ENCODE measurements around the gene PCDHA8.
"Not testable (repeated sequence)": the region's sequence is repeated elsewhere in the genome, so short reads cannot be mapped to it uniquely, and the experiment has no call there.

Gene PCDHA8

GRCh38 chr5:140840978-140841962, at the start of gene PCDHA8:
PCDHA8 (plus strand) TSS chr5:140841187; CDS start chr5:140841322, 135 bp downstream.
- H3K36me3 ChIP-seq (ENCODE audit: control insufficient read depth, insufficient read depth, low read length, severe bottlenecking): no peaks in the 10 kb centered on the region
- no peaks in the 10 kb centered on the region for H3K4me1 ChIP-seq (ENCODE audit: control insufficient read depth, insufficient read depth, low read length)
- peak; percentile 4 for DNase-seq (ENCODE audit: low read depth)
- H3K4me3 ChIP-seq (ENCODE audit: low read length): no peak within 1 kb of the TSS
- H3K9me3 ChIP-seq (ENCODE audit: control insufficient read depth, low read length): peaks cover 4% of the 10 kb centered on the region
- H3K27me3 ChIP-seq (replicated peaks; ENCODE audit: control insufficient read depth, insufficient read depth, low read length): no peaks in the 10 kb centered on the region
- no peak within 1 kb of the TSS for H3K9ac ChIP-seq (ENCODE audit: low read length)

- no peaks in the 10 kb centered on the region for H3K4me1 ChIP-seq (ENCODE audit: control insufficient read depth, insufficient read depth, low read length)
- no peak within 1 kb of the TSS for H3K9ac ChIP-seq (ENCODE audit: low read length)
- no peaks in the 10 kb centered on the region for H3K27me3 ChIP-seq (replicated peaks; ENCODE audit: control insufficient read depth, insufficient read depth, low read length)
- no peaks in the 10 kb centered on the region for H3K36me3 ChIP-seq (ENCODE audit: control insufficient read depth, insufficient read depth, low read length, severe bottlenecking)
- no peak within 1 kb of the TSS for H3K4me3 ChIP-seq (ENCODE audit: low read length)
- H3K9me3 ChIP-seq (ENCODE audit: control insufficient read depth, low read length): peaks cover 60% of the 10 kb centered on the region
- DNase-seq (ENCODE audit: low read depth): peak; percentile 40
Measured at GRCh38 chr5:140794595-140795258, 46.3 kb upstream of the PCDHA8 start, which contains the start of gene PCDHA2. PCDHA2 (plus strand) TSS chr5:140794852.

GRCh38 chr5:140795259-140795641, 45.7 kb upstream of the PCDHA8 start:
- H3K27me3 ChIP-seq (replicated peaks; ENCODE audit: control insufficient read depth, insufficient read depth, low read length): no peaks in the 10 kb centered on the region
- peak; percentile 27 for DNase-seq (ENCODE audit: low read depth)
- H3K36me3 ChIP-seq (ENCODE audit: control insufficient read depth, insufficient read depth, low read length, severe bottlenecking): no peaks in the 10 kb centered on the region
- no peak overlapping the region for H3K4me3 ChIP-seq (ENCODE audit: low read length)
- peaks cover 54% of the 10 kb centered on the region for H3K9me3 ChIP-seq (ENCODE audit: control insufficient read depth, low read length)
- H3K9ac ChIP-seq (ENCODE audit: low read length): no peak overlapping the region
- no peaks in the 10 kb centered on the region for H3K4me1 ChIP-seq (ENCODE audit: control insufficient read depth, insufficient read depth, low read length)

GRCh38 chr5:140796072-140796717, 44.8 kb upstream of the PCDHA8 start:
- not testable (repeated sequence) for H3K27me3 ChIP-seq (replicated peaks; ENCODE audit: control insufficient read depth, insufficient read depth, low read length); H3K9ac ChIP-seq (ENCODE audit: low read length); DNase-seq (ENCODE audit: low read depth); H3K36me3 ChIP-seq (ENCODE audit: control insufficient read depth, insufficient read depth, low read length, severe bottlenecking); H3K4me1 ChIP-seq (ENCODE audit: control insufficient read depth, insufficient read depth, low read length); H3K4me3 ChIP-seq (ENCODE audit: low read length)
- peaks cover 54% of the 10 kb centered on the region for H3K9me3 ChIP-seq (ENCODE audit: control insufficient read depth, low read length)

GRCh38 chr5:140796718-140797095, 44.3 kb upstream of the PCDHA8 start:
- DNase-seq (ENCODE audit: low read depth): no peak
- no peaks in the 10 kb centered on the region for H3K36me3 ChIP-seq (ENCODE audit: control insufficient read depth, insufficient read depth, low read length, severe bottlenecking)
- H3K9ac ChIP-seq (ENCODE audit: low read length): no peak overlapping the region
- H3K4me1 ChIP-seq (ENCODE audit: control insufficient read depth, insufficient read depth, low read length): no peaks in the 10 kb centered on the region
- peaks cover 56% of the 10 kb centered on the region for H3K9me3 ChIP-seq (ENCODE audit: control insufficient read depth, low read length)
- H3K27me3 ChIP-seq (replicated peaks; ENCODE audit: control insufficient read depth, insufficient read depth, low read length): no peaks in the 10 kb centered on the region
- H3K4me3 ChIP-seq (ENCODE audit: low read length): no peak overlapping the region

GRCh38 chr5:140800816-140801493, 40.0 kb upstream of the PCDHA8 start, which contains the start of gene PCDHA3:
PCDHA3 (plus strand) TSS chr5:140801057.
- Histone ChIP-seq H3K4me1 (ENCODE audit: control insufficient read depth, insufficient read depth, low read length) (no peaks in the 10 kb centered on the region), H3K27me3 (replicated peaks; ENCODE audit: control insufficient read depth, insufficient read depth, low read length) (no peaks in the 10 kb centered on the region), H3K9ac (ENCODE audit: low read length) (no peak within 1 kb of the TSS), H3K9me3 (ENCODE audit: control insufficient read depth, low read length) (peaks cover 33% of the 10 kb centered on the region), H3K4me3 (ENCODE audit: low read length) (peak within 1 kb of the TSS; percentile 69), H3K36me3 (ENCODE audit: control insufficient read depth, insufficient read depth, low read length, severe bottlenecking) (no peaks in the 10 kb centered on the region)
- DNase-seq (ENCODE audit: low read depth): peak; percentile 2

- Histone ChIP-seq H3K9ac (ENCODE audit: low read length) (no peak overlapping the region), H3K27me3 (replicated peaks; ENCODE audit: control insufficient read depth, insufficient read depth, low read length) (no peaks in the 10 kb centered on the region), H3K4me3 (ENCODE audit: low read length) (peak overlapping the region; percentile 69), H3K4me1 (ENCODE audit: control insufficient read depth, insufficient read depth, low read length) (no peaks in the 10 kb centered on the region), H3K36me3 (ENCODE audit: control insufficient read depth, insufficient read depth, low read length, severe bottlenecking) (no peaks in the 10 kb centered on the region), H3K9me3 (ENCODE audit: control insufficient read depth, low read length) (peaks cover 31% of the 10 kb centered on the region)
- no peak for DNase-seq (ENCODE audit: low read depth)
Measured at GRCh38 chr5:140801494-140801841, 39.5 kb upstream of the PCDHA8 start.

- H3K9ac ChIP-seq (ENCODE audit: low read length); H3K4me1 ChIP-seq (ENCODE audit: control insufficient read depth, insufficient read depth, low read length); DNase-seq (ENCODE audit: low read depth); H3K4me3 ChIP-seq (ENCODE audit: low read length); H3K27me3 ChIP-seq (replicated peaks; ENCODE audit: control insufficient read depth, insufficient read depth, low read length); H3K36me3 ChIP-seq (ENCODE audit: control insufficient read depth, insufficient read depth, low read length, severe bottlenecking): not testable (repeated sequence)
- peaks cover 33% of the 10 kb centered on the region for H3K9me3 ChIP-seq (ENCODE audit: control insufficient read depth, low read length)
Measured at GRCh38 chr5:140802381-140802780, 38.6 kb upstream of the PCDHA8 start.

- Histone ChIP-seq H3K4me1 (ENCODE audit: control insufficient read depth, insufficient read depth, low read length) (no peaks in the 10 kb centered on the region), H3K27me3 (replicated peaks; ENCODE audit: control insufficient read depth, insufficient read depth, low read length) (no peaks in the 10 kb centered on the region), H3K9ac (ENCODE audit: low read length) (no peak overlapping the region), H3K4me3 (ENCODE audit: low read length) (no peak overlapping the region), H3K9me3 (ENCODE audit: control insufficient read depth, low read length) (peaks cover 33% of the 10 kb centered on the region), H3K36me3 (ENCODE audit: control insufficient read depth, insufficient read depth, low read length, severe bottlenecking) (no peaks in the 10 kb centered on the region)
- no peak for DNase-seq (ENCODE audit: low read depth)
Measured at GRCh38 chr5:140802781-140803271, 38.2 kb upstream of the PCDHA8 start.

- Histone ChIP-seq H3K9ac (ENCODE audit: low read length) (no peak within 1 kb of the TSS), H3K4me3 (ENCODE audit: low read length) (peak within 1 kb of the TSS; percentile 67)
- no peak for DNase-seq (ENCODE audit: low read depth)
Measured at GRCh38 chr5:140806834-140807775, 33.9 kb upstream of the PCDHA8 start, which contains the start of gene PCDHA4. PCDHA4 (plus strand) TSS chr5:140807068.

More at GRCh38 chr5:140806834-140807775, 33.9 kb upstream of the PCDHA8 start, which contains the start of gene PCDHA4:
- H3K36me3 ChIP-seq (ENCODE audit: control insufficient read depth, insufficient read depth, low read length, severe bottlenecking): no peaks in the 10 kb centered on the region
- no peaks in the 10 kb centered on the region for H3K4me1 ChIP-seq (ENCODE audit: control insufficient read depth, insufficient read depth, low read length)
- no peaks in the 10 kb centered on the region for H3K27me3 ChIP-seq (replicated peaks; ENCODE audit: control insufficient read depth, insufficient read depth, low read length)
- peaks cover 24% of the 10 kb centered on the region for H3K9me3 ChIP-seq (ENCODE audit: control insufficient read depth, low read length)

Data from adipocyte (in vitro differentiated cells).